CD4-positive, alpha-beta T cell treated with Interleukin-21 for 1 hour (primary cell): ENCODE measurements around the gene CAMTA1.
"Not testable (repeated sequence)": the region's sequence is repeated elsewhere in the genome, so short reads cannot be mapped to it uniquely, and the experiment has no call there.

Experiments
- DNase-seq: peaks from one replicate; pipeline ENCODE4 v3.0.0-alpha.2; 2020

CAMTA1 gene

DNA sequence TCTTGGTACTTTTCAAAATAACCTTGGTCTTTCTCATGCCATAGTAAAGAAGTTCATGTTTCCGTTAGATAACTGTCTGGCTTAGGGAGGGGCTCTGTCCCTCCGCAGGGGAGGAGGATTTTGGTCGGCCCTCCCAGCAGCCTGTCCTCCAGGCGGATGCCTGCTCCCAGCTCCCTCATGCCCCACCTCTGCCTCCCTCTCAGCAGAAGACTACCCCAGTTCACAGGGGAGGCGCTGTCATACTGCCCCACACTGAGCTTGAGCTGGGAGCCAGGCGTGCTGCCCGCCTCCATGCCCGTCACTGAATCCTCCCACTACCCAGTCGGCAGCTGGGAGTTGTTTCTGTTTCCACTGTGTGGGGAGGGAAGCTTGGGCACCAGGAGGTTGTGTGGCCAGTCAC is 127.3 kb downstream of the CAMTA1 start:
- DNase-seq: no peak

DNA sequence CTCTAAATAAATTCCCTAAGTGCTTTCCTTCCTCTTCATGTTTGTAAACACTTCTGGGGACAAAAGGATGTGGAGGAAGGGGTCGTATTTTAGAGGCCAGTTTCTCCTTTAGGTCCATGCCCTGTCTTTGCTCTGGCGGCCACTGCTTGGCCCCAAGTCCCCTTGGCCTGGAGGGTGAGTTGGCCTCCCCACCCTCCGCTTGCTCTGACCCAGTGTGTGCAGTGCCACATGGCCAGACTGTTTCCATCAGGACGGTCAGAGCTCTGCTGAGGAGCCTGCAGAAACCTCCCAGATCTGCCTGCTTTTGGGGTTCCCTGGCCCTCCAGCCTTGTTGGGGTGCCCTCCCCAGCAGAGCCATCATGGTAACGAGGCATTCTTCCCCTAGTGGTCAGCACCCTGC is 127.8 kb downstream of the CAMTA1 start:
- no peak for DNase-seq

DNA sequence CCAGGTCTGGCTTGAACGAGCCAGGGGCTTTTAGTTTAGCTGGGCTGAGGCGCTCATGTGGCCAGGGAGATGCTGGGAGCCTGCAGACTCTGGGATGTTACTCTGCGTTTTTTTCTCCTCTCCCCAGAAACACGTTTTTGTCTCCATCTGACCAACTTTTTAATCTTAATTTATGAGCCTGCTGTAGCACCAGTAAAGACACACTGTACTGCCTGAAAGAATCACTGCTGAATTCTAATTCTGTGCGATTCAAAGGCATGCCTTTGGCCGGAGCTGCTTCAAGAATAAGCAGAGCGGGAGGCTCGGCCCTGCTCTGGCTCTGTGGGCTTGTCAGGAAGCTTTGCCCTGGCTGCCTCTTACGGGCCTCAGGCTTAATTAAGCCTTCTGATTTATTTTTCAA is 129.5 kb downstream of the CAMTA1 start:
- DNase-seq: no peak

DNA sequence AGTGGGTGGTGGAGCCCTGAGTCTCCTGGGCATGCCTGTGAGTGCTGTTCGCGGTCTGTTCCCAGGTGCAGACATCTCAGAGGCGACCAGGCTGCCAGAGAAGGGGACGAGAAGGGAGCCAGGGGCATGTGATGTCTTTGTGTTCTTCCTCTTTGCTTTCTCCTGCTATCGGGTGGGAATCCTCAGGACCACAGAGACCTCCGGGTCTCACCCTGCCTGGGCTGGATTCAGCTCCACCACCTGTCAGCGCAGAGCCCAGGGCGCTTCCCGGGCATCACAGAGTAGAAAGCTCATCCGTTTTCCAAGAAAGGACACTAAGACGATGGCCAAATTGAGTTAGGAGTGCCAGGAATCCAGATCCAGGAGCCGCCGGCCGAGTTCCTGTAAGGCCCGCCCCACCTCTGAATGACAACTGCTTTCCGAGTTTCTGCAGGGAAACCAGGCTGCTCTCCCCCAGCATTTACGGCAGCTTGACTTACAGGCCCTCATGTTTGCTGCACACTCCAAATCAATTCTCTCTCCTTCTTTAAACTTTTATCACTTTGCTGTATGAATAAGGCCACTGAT is 130.8 kb downstream of the CAMTA1 start:
- no peak for DNase-seq

DNA sequence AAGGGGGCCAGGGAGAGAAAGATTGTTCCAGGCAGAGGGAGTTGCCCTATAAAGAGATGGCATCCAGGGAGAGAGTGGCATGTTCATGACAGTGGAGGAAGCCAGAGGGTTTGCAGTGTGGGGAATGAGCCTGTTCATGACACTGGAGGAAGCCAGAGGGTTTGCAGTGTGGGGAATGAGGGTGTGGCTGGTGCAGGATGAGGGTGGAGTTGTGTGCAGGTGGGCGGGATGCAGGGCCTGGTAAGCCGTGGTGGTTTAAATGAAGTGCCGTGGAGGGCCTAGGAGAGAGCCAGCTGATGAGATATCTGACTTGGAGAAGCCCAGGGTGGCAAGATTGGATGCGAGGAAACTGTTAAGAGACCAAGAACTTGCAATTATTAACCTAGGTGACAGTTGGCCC is 131.8 kb downstream of the CAMTA1 start:
- DNase-seq: no peak

DNA sequence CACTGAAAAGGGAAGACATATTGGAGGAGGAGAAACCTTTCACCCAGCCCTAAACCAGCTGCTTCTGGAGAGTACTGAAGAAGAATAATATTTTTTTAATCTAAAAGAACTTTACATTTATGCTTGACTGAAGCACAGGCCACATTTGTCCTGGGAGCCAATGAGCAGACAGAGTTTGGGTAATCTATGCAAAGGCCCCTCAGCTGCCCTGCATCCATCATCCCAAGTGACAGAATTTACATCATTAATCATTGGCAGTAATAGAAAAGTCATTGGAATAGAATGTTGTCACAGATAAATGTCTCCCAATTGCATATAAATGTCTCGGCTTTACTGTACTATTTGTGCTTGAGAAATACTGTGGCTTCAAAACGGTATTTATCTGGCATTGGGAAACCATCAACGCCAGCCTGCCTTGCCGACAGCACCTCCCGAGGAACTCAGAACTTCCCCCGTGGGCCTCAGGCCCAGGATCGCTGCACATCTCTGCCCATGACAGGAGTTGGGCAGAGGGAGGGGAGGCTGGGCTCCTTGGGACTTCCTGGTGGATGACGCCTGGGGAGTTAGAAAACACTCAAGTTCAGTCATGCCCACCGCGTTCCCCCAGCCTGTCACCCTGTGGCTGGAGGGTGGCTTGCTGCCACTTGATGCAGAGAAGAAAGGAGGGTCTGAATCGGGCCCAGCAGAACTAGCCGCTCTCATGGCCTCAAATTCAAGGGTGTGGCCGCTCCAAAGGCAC is 133.1 kb downstream of the CAMTA1 start:
- DNase-seq: no peak

DNA sequence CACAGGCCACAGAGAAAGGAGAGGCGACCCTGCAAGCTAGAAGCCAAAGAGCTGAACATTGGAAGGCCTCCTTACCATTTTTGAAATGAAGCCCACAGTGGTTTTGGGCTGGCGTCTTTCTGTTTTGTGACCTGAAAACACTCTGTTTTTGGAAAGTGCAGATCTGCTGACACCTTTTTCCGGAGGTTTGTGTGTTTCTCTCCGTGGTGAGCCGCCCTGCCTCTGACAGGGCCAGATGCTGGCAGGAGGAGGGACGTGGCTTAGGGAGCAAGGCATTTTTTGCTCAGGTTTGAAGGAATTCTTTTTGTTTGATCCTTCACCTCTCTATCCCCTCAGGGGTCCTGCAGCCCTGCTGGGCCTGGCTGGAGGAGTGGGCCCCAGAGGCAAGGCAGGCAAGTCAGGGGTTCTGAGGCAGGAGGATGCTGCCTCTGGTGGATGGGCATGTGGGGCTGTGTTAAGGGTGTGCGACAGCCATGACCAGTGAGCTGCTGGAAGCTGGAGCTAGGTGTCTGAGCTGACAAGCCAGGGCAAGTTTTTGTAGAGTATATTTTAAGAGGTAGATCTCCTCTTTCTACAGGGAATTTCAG is 133.8 kb downstream of the CAMTA1 start:
- DNase-seq: no peak

DNA sequence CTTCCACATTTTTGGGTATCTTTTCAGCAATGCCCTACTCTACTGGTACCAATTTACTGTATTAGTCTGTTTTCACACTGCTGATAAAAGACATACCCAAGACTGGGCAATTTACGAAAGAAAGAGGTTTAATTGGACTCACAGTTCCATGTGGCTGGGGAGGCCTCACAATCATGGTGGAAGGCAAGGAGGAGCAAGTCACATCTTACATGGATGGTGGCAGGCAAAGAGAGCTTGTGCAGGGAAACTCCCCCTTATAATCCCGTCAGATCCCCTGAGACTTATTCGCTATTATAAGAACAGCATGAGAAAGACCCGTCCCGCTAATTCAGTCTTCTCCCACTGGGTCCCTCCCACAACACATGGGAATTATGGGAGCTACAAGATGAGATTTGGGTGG is 136.3 kb downstream of the CAMTA1 start:
- DNase-seq: not testable (repeated sequence)

DNA sequence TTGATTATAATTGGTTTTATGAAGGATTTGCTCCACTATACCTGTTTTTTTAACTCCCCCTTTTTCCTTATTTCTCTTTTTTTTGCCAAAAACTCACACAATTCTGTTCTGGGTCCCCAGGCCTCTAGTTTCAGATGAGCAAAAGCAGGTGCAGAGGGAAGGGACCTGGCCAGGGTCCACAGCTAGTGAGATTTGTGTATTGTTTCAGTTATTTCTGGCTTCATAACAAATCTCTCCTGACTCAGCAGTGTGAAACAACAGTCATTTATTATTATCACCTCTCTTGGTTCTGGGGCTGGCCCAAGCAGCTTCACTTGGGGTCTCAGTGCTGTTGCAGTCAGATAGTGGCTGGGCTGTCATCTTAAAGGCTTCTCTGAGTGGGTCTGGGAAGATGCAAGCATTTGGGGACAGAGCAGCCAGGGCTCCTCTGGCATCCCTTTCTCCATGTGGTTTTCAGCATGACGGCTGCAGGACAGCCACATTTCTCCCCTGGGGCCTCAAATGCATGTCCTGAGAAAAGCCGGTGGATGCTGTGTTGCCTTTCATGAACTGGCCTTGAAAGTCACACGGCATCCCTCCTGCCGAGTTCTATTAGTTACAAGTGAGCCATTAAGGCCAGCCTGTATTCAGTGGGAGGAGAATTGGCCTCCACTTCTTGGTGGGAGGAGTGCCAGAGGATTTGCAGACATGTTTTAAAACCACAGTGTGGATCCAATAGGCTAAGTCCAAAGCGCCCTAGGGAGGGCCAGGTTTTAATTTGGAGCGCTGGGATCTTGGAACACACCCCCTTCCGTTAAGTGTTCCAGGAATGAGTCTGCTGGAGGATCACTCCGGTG is 137.1 kb downstream of the CAMTA1 start:
- DNase-seq: no peak

DNA sequence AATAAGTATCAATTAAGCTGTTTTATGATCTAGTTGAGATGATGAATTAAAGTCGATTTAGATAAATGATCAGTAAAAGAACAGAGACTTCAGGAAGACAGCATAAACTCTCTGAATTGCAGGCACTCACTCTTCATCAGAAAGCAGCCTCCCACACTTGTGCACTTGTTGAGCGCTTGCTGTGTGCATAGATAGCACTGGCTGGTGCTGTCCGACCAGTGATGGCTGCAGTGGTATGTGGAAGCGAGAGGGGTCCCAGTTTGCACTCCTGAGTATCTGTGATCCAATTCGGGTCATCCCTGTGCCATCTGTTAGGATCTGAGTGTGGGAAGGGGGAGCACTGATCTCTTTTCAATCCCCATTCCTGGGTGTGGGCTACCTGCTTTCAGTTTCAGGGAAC is 137.8 kb downstream of the CAMTA1 start:
- DNase-seq: no peak

DNA sequence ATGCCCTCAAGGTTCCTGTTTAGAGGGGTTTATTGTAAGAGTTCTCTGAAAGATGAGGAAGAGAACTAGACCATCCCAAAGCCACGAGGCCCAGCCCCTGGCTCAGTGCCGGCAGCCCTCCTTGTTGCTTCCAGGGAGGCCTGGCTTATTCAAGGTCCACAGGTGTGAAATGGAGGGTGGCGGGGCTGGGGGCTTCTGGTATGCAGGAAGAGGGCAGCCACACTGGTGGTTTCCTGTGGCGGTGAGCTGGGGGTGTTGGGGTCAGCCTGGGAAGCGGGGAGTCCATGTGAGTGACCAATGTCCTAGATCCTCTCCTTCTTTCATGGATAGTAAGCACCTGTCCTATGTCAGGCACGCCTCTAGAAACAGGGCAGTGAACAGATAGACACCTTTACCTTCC is 138.2 kb downstream of the CAMTA1 start:
- no peak for DNase-seq

DNA sequence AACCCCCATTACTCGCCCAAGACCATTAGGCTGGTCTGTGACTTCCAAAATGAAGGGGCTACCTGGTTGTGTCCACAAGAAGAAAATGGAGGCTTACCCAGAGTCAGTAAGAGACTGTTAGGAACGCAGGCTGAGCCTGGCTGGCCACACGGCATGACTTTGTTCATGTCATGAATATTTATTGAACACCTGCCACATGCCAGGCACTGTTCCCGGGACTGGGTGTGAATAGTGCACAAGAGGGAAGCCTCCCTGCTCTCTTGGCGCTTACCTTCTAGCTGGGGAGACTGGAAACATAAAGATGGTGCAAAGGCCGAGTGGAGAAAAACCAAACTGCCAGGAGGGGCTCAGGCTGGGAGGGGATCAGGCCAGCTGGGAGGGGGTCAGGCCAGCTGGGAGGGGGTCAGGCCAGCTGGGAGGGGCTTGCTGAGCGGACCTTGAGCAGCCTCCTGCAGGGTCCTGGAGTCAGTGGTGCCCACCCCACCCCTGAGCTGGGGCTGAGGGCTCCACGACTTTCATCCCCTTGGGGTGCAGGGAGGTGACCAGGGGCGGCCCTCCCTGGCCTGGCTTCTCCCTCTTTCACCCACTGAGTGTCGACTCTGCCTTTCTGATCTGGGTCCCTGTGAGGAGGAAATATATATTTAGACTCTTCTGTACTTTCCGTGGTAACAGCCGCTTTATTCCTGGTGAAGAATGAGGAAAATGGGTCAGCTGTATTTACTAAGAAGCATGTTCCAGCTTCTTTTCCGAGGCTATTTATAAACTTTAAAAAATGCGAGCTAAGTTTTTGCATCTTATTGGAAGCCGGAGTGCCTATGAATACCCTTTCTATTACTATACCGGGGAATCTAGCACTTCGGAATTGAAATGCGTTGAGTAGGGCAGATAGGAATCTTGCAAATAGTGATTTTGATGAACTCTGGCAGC is 139.0 kb downstream of the CAMTA1 start:
- DNase-seq: no peak

DNA sequence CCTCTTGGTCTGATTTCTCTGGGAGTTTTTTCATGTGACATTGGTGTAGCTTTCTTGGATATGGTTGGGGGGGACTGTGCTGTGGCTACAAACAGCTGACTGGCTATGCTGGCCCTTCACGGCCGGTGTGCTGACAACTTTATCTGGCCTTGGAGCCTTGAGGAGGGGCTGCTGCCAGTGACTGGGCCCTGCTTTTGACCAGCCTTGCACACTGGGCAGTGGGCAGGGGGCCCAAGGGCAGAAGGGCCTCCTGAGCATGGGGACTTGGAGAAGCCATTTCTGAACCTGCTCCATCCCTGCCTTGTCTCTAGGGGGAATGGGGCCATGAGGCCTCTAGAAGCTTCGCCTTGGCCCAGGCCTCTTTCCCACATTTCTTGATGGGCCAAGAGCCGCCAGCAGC is 139.6 kb downstream of the CAMTA1 start:
- no peak for DNase-seq

DNA sequence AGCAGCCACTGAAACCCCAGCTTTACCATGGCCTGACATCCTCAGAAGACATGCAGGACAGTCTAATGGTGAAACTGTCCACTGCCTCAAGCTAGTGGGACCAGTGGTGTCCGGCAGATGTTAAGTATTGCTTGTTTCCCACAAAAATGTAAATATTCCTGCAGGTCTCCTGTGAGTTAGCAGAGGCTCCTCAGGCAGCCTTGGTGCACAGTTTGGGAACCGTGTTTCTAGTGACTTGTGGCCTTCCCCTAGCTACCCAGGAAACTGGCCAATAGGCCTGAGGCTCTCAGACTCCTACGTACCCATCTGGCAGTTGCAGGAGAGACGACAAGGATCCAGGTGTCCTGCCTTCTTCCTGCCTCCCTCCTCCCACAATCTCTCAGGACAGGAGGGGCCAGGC is 142.4 kb downstream of the CAMTA1 start:
- no peak for DNase-seq

DNA sequence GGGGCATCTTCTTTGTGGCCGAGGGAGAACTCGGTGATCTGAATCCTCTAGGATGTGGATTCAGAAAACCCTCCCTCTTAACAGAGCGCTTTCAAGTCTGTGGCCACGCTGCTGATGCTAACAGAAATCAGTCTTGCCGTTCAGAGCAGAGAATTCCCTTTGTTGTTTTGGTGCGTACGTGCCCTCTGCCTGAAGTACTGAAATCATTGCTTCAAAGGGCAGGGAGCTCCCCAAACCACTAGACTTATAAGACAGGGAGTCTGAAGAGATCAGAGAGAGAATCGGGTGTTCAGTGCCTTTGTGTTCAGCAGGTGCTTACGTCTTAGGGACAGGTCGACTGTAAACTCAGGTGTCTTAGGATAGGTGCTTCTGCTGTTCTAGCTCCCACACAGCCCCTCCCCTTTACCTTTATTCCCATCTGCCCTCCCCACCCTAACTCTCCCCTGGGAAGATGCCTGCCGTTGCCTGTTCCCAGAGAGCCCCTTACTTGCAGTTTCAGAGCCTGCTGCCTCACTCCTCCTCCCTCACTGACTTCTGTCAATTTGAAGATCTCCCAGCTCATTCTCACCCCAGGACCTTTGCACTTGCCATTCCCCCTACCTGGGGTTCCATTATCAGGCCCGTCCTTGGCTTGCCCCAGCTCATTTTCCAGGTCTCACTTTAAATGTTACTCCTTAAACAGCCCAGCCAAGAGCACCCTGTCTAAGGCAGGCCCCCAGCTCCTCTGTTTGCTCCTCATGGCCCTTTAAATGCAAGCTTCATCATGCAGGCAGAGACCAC is 143.0 kb downstream of the CAMTA1 start:
- no peak for DNase-seq

DNA sequence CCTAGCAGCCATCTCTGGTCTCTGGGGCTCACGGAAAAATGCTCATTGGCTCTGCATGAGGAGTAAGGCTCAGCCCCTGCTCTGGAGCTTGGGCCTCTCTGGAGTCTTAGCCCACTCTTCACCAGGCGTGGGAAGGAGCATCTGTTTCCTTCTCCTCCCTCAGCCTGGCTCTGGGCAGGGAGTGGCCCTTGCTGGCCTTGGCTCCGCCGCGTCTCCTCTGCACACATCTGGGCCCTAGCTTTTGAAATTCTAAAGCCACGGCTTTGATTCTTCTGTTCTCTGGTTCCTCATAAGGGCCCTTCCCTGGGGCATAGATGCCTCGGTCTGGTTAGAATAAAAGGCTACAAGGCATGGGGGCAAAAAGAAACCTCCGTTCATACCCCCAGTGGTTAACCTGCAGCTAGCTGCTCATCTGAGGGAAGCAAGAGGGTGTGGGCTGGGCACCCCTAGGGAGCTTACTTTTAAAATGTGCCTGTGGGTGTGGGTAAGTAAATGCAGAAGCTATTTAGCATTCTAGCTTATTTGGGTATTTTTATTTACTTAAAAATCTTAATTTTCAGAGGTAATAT is 145.6 kb downstream of the CAMTA1 start:
- DNase-seq: no peak

DNA sequence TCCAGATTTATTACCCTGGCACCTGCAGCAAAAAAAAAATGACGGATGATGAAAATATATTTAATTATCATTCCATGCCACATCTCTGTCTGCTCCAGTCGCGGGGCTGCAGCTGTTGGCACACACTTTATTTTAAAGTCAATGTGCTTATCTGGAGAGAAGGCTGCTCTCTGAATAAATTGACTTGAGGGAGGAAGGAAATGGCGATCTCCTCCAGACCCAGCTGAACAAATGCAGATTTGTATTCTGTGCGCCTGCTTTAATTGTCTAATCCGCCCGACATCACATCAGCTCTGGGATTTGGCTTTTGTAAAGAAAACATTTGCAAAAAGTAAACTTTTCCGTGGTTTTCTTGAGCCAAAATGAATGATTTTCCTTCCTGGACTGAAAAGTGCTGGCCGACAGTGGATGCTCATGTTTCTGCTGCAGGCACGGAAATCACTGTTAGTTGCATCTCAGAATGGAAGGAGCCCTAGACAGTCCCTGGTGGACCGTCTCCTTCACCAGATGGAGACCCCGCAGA is 150.2 kb downstream of the CAMTA1 start:
- DNase-seq: no peak

DNA sequence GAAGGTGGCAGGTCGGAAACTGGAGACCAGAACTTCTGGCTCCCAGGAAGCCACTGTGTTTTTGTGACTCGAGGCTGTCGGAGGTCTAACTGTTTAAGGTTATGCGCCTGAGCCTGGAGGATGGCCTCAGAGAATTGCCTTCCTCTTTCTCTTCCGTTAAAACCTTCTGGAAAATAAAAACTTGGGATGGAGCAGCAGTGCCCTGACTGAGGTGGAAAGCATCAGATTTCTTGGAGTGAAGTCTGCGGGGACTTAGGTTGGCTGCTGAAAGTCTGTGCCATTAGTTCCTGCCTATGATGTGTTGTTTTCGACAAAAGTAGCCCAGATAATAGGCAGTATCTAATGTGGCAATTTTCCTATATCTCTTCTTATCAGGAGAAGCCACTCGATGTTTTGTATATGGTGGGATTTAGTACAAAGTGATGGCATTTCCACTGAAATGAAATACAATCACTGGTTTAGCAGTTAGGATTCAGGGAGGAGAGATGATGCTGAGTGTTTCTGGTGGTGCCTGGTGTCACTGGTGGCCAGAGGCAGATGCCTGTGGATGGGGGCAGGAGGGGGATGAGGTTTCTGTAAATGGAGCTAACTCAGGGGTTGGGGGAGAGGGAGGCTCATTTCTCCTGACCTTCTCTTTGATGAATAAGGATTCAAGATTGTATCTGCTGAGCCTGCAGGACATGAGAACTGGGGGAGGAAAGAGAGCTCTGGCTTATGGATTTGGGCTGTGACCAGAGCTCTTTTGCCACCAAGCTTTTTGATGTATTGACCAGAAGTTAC is 150.8 kb downstream of the CAMTA1 start:
- DNase-seq: no peak

DNA sequence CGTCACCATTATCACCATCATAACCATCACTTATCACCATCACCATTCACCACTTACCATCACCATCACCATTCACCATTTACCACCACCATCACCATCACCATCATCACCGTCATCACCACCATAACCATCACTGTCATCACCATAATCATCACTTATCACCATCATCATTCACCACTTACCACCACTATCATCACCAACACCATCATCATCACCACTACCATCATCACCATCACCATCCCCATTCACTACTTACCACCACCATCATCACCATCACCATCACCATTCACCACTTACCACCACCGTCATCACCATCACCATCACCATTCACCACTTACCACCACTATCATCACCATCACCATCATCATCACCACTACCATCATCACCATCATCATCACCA is 151.8 kb downstream of the CAMTA1 start:
- DNase-seq: no peak

DNA sequence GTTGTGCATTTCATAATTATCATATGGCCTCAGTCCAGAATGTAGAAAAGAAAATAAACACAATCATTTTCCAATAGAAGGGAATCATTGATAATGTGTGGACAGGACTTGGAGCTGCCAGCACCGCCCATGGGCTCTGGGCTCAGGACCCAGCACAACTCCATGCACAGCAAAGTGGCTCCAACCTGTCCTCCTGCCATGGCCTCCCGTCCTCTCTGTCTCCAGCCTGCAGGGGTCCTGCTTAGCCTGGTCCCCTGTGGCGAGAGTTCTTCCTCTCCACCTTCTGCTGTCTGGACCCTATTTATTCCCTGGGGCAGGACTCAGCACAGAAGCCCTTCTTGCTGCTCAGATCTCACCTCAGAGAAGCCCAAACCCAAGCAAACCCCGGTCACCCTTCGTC is 154.1 kb downstream of the CAMTA1 start:
- DNase-seq: no peak
